Progenitor cell of endocrine pancreas (in vitro differentiated cells): ENCODE measurements around the gene MRPL1. TPM values are rescaled to one million over a fixed set of nuclear protein-coding genes. Genes with fewer than 3 reads are reported as not detected.
A peak's percentile ranks its signal among the peaks of the same experiment; 100 is the strongest.
"Not testable (repeated sequence)": the region's sequence is repeated elsewhere in the genome, so short reads cannot be mapped to it uniquely, and the experiment has no call there.

ENCODE experiments used
- DNase-seq: peaks from one replicate; pipeline ENCODE4 v3.0.0; 2021; ENCODE audit warnings: low spot score; ENCODE audit not compliant: unreplicated experiment
- H3K27ac Mint-ChIP-seq: 2 replicates; pipeline ENCODE4 v1.8.0; 2021; ENCODE audit warnings: mild to moderate bottlenecking, moderate library complexity, mixed read lengths
- H3K27me3 Mint-ChIP-seq: 2 replicates; pipeline ENCODE4 v1.8.0; 2021; ENCODE audit warnings: mixed read lengths
- H3K36me3 Mint-ChIP-seq: 2 replicates; pipeline ENCODE4 v1.8.0; 2022; ENCODE audit warnings: mixed read lengths; ENCODE audit not compliant: insufficient read depth
- H3K4me1 Mint-ChIP-seq: 2 replicates; pipeline ENCODE4 v1.8.0; 2021; ENCODE audit warnings: low read depth, mixed read lengths
- H3K4me3 Mint-ChIP-seq: 2 replicates; pipeline ENCODE4 v1.8.0; 2021; ENCODE audit warnings: low read depth, mild to moderate bottlenecking, moderate library complexity, mixed read lengths
- H3K9me3 Mint-ChIP-seq: 2 replicates; pipeline ENCODE4 v1.8.0; 2021; ENCODE audit warnings: low read depth, mixed read lengths
- CTCF ChIP-seq: fragments of 200-600 bp; sonication (generic); IDR thresholded peaks from one replicate; pipeline ENCODE4 v1.5.0; 2021; ENCODE audit warnings: antibody characterized with exemption, mild to moderate bottlenecking; ENCODE audit not compliant: unreplicated experiment
- total RNA-seq: library from RNA; stranded (reverse); gene quantifications from 2 replicates; pipeline ENCODE4 v1.2.1, GENCODE V29; 2021

MRPL1 gene
- total RNA-seq, 1 donor from 2014 or later, result 32.7 TPM

- H3K4me3 Mint-ChIP-seq, result peak overlapping the region; percentile 87
- peaks cover 2% of the 10 kb centered on the region for H3K27me3 Mint-ChIP-seq
- no peak for TF ChIP-seq CTCF
- no peaks in the 10 kb centered on the region for H3K9me3 Mint-ChIP-seq
- H3K27ac Mint-ChIP-seq, result peak overlapping the region; percentile 99
- no peak for DNase-seq
- peaks cover 12% of the 10 kb centered on the region for H3K4me1 Mint-ChIP-seq
- peaks cover 4% of the 10 kb centered on the region for H3K36me3 Mint-ChIP-seq
Observed at GRCh38 chr4:77861495-77861894, 1.1 kb upstream of the MRPL1 start.

DNA sequence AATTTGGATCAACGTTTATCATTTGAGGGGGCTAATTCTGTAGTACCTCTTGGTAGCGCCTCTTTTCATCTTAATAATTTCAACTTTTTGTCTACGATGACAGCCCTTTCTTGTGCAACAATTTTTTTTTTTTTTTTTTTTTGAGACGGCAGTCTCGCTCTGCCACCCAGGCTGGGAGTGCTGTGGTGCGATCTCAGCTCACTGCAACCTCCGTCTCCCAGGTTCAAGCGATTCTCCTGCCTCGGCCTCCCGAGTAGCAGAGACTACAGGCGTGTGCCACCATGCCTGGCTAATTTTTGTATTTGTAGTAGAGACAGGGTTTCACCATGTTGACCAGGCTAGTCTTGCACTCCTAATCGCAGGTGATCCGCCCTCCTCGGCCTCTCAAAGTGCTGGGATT is 711 bp downstream of the MRPL1 start:
- H3K9me3 Mint-ChIP-seq, DNase-seq, H3K36me3 Mint-ChIP-seq, H3K27me3 Mint-ChIP-seq: not testable (repeated sequence)
- peaks cover 12% of the 10 kb centered on the region for H3K4me1 Mint-ChIP-seq
- H3K4me3 Mint-ChIP-seq, result peak overlapping the region; percentile 87
- H3K27ac Mint-ChIP-seq, result peak overlapping the region; percentile 99

- H3K4me1 Mint-ChIP-seq, result peaks cover 19% of the 10 kb centered on the region
- peaks cover 6% of the 10 kb centered on the region for H3K36me3 Mint-ChIP-seq
- no peak for TF ChIP-seq CTCF
- no peak for DNase-seq
- H3K4me3 Mint-ChIP-seq, result no peak overlapping the region
- no peaks in the 10 kb centered on the region for H3K27me3 Mint-ChIP-seq
- no peak overlapping the region for H3K27ac Mint-ChIP-seq
- no peaks in the 10 kb centered on the region for H3K9me3 Mint-ChIP-seq
Observed at GRCh38 chr4:77865259-77865658, 2.6 kb downstream of the MRPL1 start.

DNA sequence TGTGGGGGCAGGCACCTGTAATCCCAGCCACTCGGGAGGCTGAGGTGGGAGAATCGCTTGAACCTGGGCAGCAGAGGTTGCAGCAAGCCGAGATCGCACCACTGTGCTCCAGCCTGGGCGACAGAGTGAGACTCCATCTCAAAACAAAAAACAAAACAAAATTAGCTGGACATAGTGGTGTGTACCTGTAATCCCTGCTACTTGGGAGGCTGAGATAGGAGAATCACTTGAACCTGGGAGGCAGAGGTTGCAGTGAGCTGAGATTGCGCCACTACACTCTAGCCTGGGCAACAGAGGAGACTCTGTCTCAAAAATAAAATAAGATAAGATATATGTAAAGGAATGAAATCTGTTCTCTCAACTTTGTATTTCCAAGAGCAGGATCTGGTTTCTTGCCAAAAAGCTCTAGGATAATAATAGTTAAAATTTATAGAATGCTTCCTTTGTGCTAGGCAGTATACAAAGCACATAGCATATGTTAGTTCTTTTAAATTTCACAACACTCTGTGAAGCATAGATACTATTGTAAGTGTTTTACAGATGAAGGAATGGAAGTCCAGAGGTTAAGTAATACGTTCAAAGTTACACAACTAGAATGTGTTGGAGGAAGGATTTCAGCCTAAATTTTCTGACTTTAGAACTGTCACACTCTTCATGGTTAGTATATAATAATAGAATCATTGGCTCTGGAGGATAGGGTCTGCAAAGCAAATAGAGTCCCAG is 10.3 kb downstream of the MRPL1 start:
- Mint-ChIP-seq H3K27me3 (no peaks in the 10 kb centered on the region), H3K27ac (no peak overlapping the region), H3K4me3 (no peak overlapping the region), H3K36me3 (peaks cover 2% of the 10 kb centered on the region), H3K9me3 (no peaks in the 10 kb centered on the region), H3K4me1 (peaks cover 11% of the 10 kb centered on the region)
- DNase-seq, result no peak
- no peak for TF ChIP-seq CTCF

- DNase-seq, result no peak
- peaks cover 7% of the 10 kb centered on the region for H3K36me3 Mint-ChIP-seq
- no peak overlapping the region for H3K27ac Mint-ChIP-seq
- H3K9me3 Mint-ChIP-seq, result no peaks in the 10 kb centered on the region
- H3K4me3 Mint-ChIP-seq, result no peak overlapping the region
- TF ChIP-seq CTCF, result no peak
- H3K4me1 Mint-ChIP-seq, result peaks cover 11% of the 10 kb centered on the region
- H3K27me3 Mint-ChIP-seq, result no peaks in the 10 kb centered on the region
Observed at GRCh38 chr4:77877167-77877566, 14.5 kb downstream of the MRPL1 start.
